Large intestine (tissue), 3 donors: ENCODE data around the gene DCN. TPM values are rescaled to one million over a fixed set of nuclear protein-coding genes. Genes with fewer than 3 reads are reported as not detected.

ENCODE experiments used
- DNase-seq, 2 donors: peaks; one replicate each; pipeline versions ENCODE4 v3.0.0 to v3.0.0-alpha.2; 2013
- H3K27ac ChIP-seq: one replicate; pipeline ENCODE4 v1.5.1; 2013; ENCODE audit warnings: low read length
- H3K27me3 ChIP-seq: 2 replicates; pipeline ENCODE4 v1.6.1; 2013; ENCODE audit warnings: low read length; ENCODE audit not compliant: control insufficient read depth, insufficient read depth
- H3K36me3 ChIP-seq: 2 replicates; pipeline ENCODE4 v1.6.1; 2013; ENCODE audit warnings: low read length; ENCODE audit not compliant: control insufficient read depth, insufficient read depth
- H3K4me1 ChIP-seq: one replicate; pipeline ENCODE4 v1.6.1; 2013; ENCODE audit warnings: low read length; ENCODE audit not compliant: control insufficient read depth, insufficient read depth
- H3K4me3 ChIP-seq: one replicate; pipeline ENCODE4 v1.5.1; 2013; ENCODE audit warnings: low read length
- H3K9me3 ChIP-seq: one replicate; pipeline ENCODE4 v1.6.1; 2013; ENCODE audit warnings: mild to moderate bottlenecking, low read depth, low read length, moderate library complexity; ENCODE audit not compliant: control insufficient read depth
- WGBS: methylation state at CpG from one replicate; pipeline ENCODE4 v1.1.5; 2013; ENCODE audit warnings: low lambda C conversion rate; ENCODE audit not compliant: insufficient coverage; 5-methylcytosine and 5-hydroxymethylcytosine counted together
- polyA plus RNA-seq: library from polyadenylated mRNA; unstranded; fragments of 120-200 nt; gene quantifications from one replicate; pipeline ENCODE4 v1.2.1, GENCODE V29; 2013

Gene DCN
- polyA plus RNA-seq, 1 donor = 568 TPM

DNA sequence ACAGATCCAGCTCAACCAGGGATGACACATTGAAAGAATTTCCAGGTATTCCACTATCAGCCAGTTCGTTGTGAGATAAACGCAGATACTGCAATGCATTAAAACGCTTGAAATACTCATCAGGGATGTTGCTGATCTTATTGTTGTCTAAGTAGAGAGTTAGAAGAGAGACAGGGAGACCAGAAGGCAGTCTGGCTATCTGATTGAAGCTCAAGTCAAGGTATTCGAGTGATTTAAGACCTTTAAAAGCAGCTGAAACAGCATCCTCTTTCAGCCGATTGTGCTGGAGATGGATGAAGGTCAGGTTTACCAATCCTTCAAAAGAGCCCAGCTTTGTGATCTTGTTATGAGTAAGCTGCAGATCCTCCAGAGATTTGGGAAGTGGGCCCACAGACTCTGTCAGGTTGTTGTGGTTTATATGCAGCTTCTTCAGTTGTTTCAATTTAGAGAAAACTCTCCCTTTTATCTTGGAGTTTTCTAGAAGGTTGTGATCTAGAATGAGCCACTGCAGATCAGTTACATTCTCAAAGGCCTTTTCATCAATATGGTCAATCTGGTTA, 74.3 kb downstream of the DCN start:
- Histone ChIP-seq H3K9me3 (no peaks in the 10 kb centered on the region), H3K36me3 (no peaks in the 10 kb centered on the region), H3K27ac (no peak overlapping the region), H3K27me3 (no peaks in the 10 kb centered on the region), H3K4me1 (peaks cover 7% of the 10 kb centered on the region), H3K4me3 (no peak overlapping the region)
- no peak for DNase-seq
- 92% methylated on average over 3 of the region's 5 CpGs for WGBS

DNA sequence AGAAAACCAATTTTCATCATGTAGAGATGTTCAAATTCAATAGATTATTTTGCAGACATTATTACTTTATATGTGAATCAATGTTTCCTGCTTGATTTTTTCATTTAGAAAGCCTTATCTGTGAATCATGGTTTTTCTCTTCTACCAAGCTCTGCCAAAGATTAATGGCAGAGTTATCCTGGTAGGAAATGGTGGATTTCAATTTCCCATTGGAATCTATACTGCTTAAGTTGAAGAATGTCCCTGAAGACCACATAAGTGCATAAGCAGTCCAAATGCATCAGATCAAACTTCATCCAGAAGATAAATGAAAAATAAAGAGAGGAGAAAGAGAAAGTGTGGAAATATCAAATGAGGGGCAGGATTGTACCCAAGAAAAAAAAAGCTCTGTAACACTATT, 76.3 kb downstream of the DCN start:
- H3K27me3 ChIP-seq = no peaks in the 10 kb centered on the region
- no peak overlapping the region for H3K27ac ChIP-seq
- H3K4me3 ChIP-seq = no peak overlapping the region
- DNase-seq = no peak
- peaks cover 3% of the 10 kb centered on the region for H3K4me1 ChIP-seq
- no peaks in the 10 kb centered on the region for H3K9me3 ChIP-seq
- H3K36me3 ChIP-seq = no peaks in the 10 kb centered on the region

- Histone ChIP-seq H3K27me3 (no peaks in the 10 kb centered on the region), H3K4me1 (no peaks in the 10 kb centered on the region), H3K36me3 (no peaks in the 10 kb centered on the region), H3K9me3 (no peaks in the 10 kb centered on the region), H3K4me3 (no peak overlapping the region), H3K27ac (no peak overlapping the region)
- no CpG with 5 or more reads among the region's 5 CpGs for WGBS
- no peak for DNase-seq
Observed at GRCh38 chr12:91105807-91106206, 76.8 kb downstream of the DCN start.

- Histone ChIP-seq H3K4me3 (no peak overlapping the region), H3K27ac (no peak overlapping the region)
Observed at GRCh38 chr12:91104812-91105466, 77.7 kb downstream of the DCN start.

DNA sequence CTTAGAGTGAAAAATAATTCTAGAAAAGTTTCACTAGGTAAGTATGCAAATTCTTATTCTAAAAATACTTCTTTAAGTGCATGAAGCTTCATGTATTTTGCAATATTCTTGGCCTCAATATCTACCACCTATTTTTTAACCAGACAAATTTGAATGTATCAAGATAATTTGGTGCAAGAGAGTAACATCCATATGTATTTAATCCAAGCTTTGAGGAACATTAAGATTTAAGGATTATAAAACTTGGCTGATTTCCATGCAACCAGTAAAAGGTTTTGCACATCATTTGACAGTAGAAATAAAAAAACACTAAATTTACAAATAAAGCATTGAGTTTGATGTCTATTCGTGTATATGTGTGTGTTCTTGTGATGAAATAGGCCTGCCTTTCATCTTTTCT, 79.0 kb downstream of the DCN start:
- WGBS = 83% methylated on average over 1 of the region's 1 CpG
- Histone ChIP-seq H3K27ac (no peak overlapping the region), H3K36me3 (no peaks in the 10 kb centered on the region), H3K9me3 (no peaks in the 10 kb centered on the region), H3K27me3 (no peaks in the 10 kb centered on the region), H3K4me3 (no peak overlapping the region), H3K4me1 (peaks cover 5% of the 10 kb centered on the region)
- no peak for DNase-seq

More at GRCh38 chr12:91104812-91105466, 77.7 kb downstream of the DCN start:
- WGBS = no CpG with 5 or more reads among the region's 1 CpG
- Histone ChIP-seq H3K27me3 (no peaks in the 10 kb centered on the region), H3K36me3 (no peaks in the 10 kb centered on the region), H3K4me1 (peaks cover 2% of the 10 kb centered on the region), H3K9me3 (no peaks in the 10 kb centered on the region)
- no peak for DNase-seq

DNA sequence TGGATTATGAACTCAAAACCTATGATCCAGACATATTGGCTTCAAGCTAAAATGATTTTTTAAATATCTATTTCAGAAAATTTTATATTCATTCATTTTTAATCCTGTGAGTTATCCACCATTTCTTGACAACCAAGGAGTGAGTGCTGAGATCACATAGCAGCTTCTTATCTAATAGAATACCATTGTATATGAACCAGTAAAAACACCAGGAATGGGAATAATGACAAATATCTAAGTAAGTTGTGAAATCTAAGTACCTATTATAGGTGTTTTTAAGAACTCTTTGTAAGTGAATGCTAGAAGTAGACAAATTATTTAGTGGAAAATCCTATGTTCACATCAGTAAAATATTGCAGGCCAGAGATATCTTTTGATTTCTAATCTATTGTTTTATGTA, 79.5 kb downstream of the DCN start:
- Histone ChIP-seq H3K36me3 (no peaks in the 10 kb centered on the region), H3K27me3 (no peaks in the 10 kb centered on the region), H3K4me1 (peaks cover 5% of the 10 kb centered on the region), H3K4me3 (no peak overlapping the region), H3K9me3 (no peaks in the 10 kb centered on the region), H3K27ac (no peak overlapping the region)
- no peak for DNase-seq

- H3K36me3 ChIP-seq = no peaks in the 10 kb centered on the region
- H3K27ac ChIP-seq = no peak overlapping the region
- WGBS = 57% methylated on average over 1 of the region's 2 CpGs
Observed at GRCh38 chr12:91100906-91101305, 81.7 kb downstream of the DCN start.

GRCh38 chr12:91099836-91100235, 82.8 kb downstream of the DCN start:
- no peaks in the 10 kb centered on the region for H3K27me3 ChIP-seq
- H3K27ac ChIP-seq = peak overlapping the region; percentile 72
- no CpG with 5 or more reads among the region's 2 CpGs for WGBS

More at GRCh38 chr12:91100906-91101305, 81.7 kb downstream of the DCN start:
- Histone ChIP-seq H3K4me1 (peaks cover 5% of the 10 kb centered on the region), H3K4me3 (no peak overlapping the region), H3K27me3 (no peaks in the 10 kb centered on the region), H3K9me3 (peaks cover 2% of the 10 kb centered on the region)
- DNase-seq = no peak

GRCh38 chr12:91099341-91099740, 83.3 kb downstream of the DCN start:
- Histone ChIP-seq H3K4me1 (peaks cover 5% of the 10 kb centered on the region), H3K36me3 (no peaks in the 10 kb centered on the region), H3K4me3 (no peak overlapping the region), H3K9me3 (peaks cover 2% of the 10 kb centered on the region), H3K27ac (peak overlapping the region; percentile 72), H3K27me3 (no peaks in the 10 kb centered on the region)
- DNase-seq = no peak
- 30% methylated on average over 2 of the region's 2 CpGs for WGBS

More at GRCh38 chr12:91099836-91100235, 82.8 kb downstream of the DCN start:
- DNase-seq = no peak
- Histone ChIP-seq H3K4me1 (peaks cover 5% of the 10 kb centered on the region), H3K4me3 (no peak overlapping the region), H3K36me3 (no peaks in the 10 kb centered on the region), H3K9me3 (peaks cover 2% of the 10 kb centered on the region)

DNA sequence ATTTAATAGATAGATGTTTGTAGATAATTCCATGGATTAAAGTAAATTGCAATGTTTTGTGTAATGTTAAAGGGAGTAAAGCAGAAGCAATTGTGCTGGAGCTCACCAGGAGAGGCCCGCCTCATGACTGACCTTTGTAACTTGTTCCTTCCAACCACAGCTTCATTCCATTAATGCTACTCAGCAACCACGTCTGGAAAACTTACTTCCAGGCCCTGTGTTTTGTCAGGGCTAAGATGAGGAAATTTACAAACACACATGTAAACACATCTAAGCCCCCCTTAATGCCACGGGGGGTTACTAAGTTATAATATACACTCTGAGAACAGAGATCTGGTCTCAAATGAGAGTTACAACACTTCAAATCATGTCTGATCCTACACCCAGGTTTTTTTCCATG, 83.7 kb downstream of the DCN start:
- WGBS = no CpG with 5 or more reads among the region's 3 CpGs
- peaks cover 5% of the 10 kb centered on the region for H3K4me1 ChIP-seq
- H3K4me3 ChIP-seq = no peak overlapping the region
- peaks cover 2% of the 10 kb centered on the region for H3K9me3 ChIP-seq
- peak overlapping the region; percentile 72 for H3K27ac ChIP-seq
- H3K27me3 ChIP-seq = no peaks in the 10 kb centered on the region
- peak; percentile 65 to 75 for DNase-seq
- no peaks in the 10 kb centered on the region for H3K36me3 ChIP-seq

DNA sequence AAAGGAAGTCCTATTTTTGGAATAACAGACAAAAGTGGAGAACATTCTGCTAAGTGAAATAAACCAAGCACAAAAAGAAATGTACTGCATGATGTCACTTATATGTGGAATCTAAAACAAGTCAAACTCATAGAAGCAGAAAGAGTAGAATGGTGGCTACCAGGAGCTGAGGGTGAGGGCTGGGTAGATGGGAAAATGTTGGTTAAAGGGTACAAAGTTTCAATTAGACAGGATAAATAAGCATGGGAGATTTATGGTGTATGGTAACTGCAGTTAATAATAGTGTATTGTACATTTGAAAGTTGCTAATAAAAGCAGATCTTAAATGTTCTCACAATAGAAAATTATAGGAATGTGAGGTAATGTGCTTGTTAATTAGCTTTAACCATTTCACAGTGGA, 84.2 kb downstream of the DCN start:
- no peak overlapping the region for H3K4me3 ChIP-seq
- no peak for DNase-seq
- H3K9me3 ChIP-seq = peaks cover 2% of the 10 kb centered on the region
- peaks cover 5% of the 10 kb centered on the region for H3K4me1 ChIP-seq
- H3K27ac ChIP-seq = peak overlapping the region; percentile 72
- no peaks in the 10 kb centered on the region for H3K27me3 ChIP-seq
- H3K36me3 ChIP-seq = no peaks in the 10 kb centered on the region
